GM23338 (cell line): Measurements from ENCODE around the gene ATP2B1. TPM values are rescaled to one million over a fixed set of nuclear protein-coding genes. Genes with fewer than 3 reads are reported as not detected.

ENCODE experiments used
- ATAC-seq: fragments of 200-7000 bp; cut with Tn5 transposase; 3 replicates; pipeline ENCODE4 v1.9.1; 2020
- DNase-seq: peaks from one replicate; pipeline ENCODE4 v3.0.0-alpha.2; 2015; ENCODE audit warnings: low spot score
- H2AFZ ChIP-seq: fragments of 200-600 bp; sonication (generic); 2 replicates; pipeline ENCODE4 v1.8.0; 2016; ENCODE audit warnings: antibody characterized with exemption, mild to moderate bottlenecking, moderate library complexity
- H3F3A ChIP-seq: fragments of 200-600 bp; sonication (generic); replicated peaks from 2 replicates; pipeline ENCODE4 v1.8.0; 2017; ENCODE audit warnings: antibody characterized with exemption, mixed run types, low read depth
- H3K27ac ChIP-seq: fragments of 200-600 bp; sonication (generic); 2 replicates; pipeline ENCODE4 v1.6.1; 2016; ENCODE audit warnings: low read depth
- H3K27me3 ChIP-seq: fragments of 200-600 bp; sonication (generic); 2 replicates; pipeline ENCODE4 v1.8.0; 2016; ENCODE audit warnings: mild to moderate bottlenecking, mixed run types, moderate library complexity; ENCODE audit not compliant: insufficient read depth
- H3K36me3 ChIP-seq: fragments of 200-600 bp; sonication (generic); 2 replicates; pipeline ENCODE4 v1.8.0; 2016; ENCODE audit warnings: mild to moderate bottlenecking; ENCODE audit not compliant: insufficient read depth
- H3K4me1 ChIP-seq: fragments of 200-600 bp; sonication (generic); 2 replicates; pipeline ENCODE4 v1.8.0; 2016; ENCODE audit warnings: mild to moderate bottlenecking, moderate library complexity; ENCODE audit not compliant: insufficient read depth
- H3K4me2 ChIP-seq: fragments of 200-600 bp; sonication (generic); 2 replicates; pipeline ENCODE4 v1.7.1; 2017; ENCODE audit warnings: mixed run types
- H3K4me3 ChIP-seq: fragments of 200-600 bp; sonication (generic); 2 replicates; pipeline ENCODE4 v1.6.1; 2016; ENCODE audit warnings: mixed run types
- H3K79me2 ChIP-seq: fragments of 200-600 bp; sonication (generic); replicated peaks from 2 replicates; pipeline ENCODE4 v1.8.0; 2017; ENCODE audit warnings: mild to moderate bottlenecking; ENCODE audit not compliant: insufficient read depth
- H3K9me2 ChIP-seq: fragments of 200-600 bp; sonication (generic); 2 replicates; pipeline ENCODE4 v1.8.0; 2017; ENCODE audit not compliant: insufficient read depth
- H4K20me1 ChIP-seq: fragments of 200-600 bp; sonication (generic); replicated peaks from 2 replicates; pipeline ENCODE4 v1.8.0; 2017; ENCODE audit warnings: mild to moderate bottlenecking; ENCODE audit not compliant: insufficient read depth
- H3K27ac Mint-ChIP-seq: 2 replicates; pipeline ENCODE4 v1.8.0; 2020; ENCODE audit warnings: inconsistent platforms, mild to moderate bottlenecking, moderate library complexity, mixed read lengths
- H3K27me3 Mint-ChIP-seq: 3 replicates; pipeline ENCODE4 v1.8.0; 2022; ENCODE audit warnings: low read depth, mild to moderate bottlenecking, moderate library complexity, mixed read lengths, inconsistent platforms; ENCODE audit not compliant: insufficient read depth, poor library complexity
- H3K36me3 Mint-ChIP-seq: 3 replicates; pipeline ENCODE4 v1.8.0; 2021; ENCODE audit warnings: low read depth, mild to moderate bottlenecking, inconsistent platforms, moderate library complexity, mixed read lengths
- H3K4me1 Mint-ChIP-seq: 3 replicates; pipeline ENCODE4 v1.8.0; 2020; ENCODE audit warnings: mild to moderate bottlenecking, inconsistent platforms, mixed read lengths
- H3K4me3 Mint-ChIP-seq: 3 replicates; pipeline ENCODE4 v1.8.0; 2021; ENCODE audit warnings: moderate library complexity, mild to moderate bottlenecking, inconsistent platforms, mixed read lengths
- H3K9me3 Mint-ChIP-seq: 3 replicates; pipeline ENCODE4 v1.8.0; 2020; ENCODE audit warnings: moderate library complexity, mild to moderate bottlenecking, inconsistent platforms, mixed read lengths
- CREB1 ChIP-seq: fragments of 250-450 bp; sonication (Bioruptor Pico); IDR thresholded peaks from 2 replicates; pipeline ENCODE4 v1.5.0; 2020; ENCODE audit warnings: low read depth, mild to moderate bottlenecking, moderate library complexity
- EZH2 ChIP-seq: fragments of 200-600 bp; sonication (generic); IDR thresholded peaks from one replicate; pipeline ENCODE4 v1.8.0; 2017; ENCODE audit warnings: antibody characterized with exemption, mild to moderate bottlenecking, low read depth; ENCODE audit not compliant: unreplicated experiment
- EZH2phosphoT487 ChIP-seq: fragments of 200-600 bp; sonication (generic); IDR thresholded peaks from one replicate; pipeline ENCODE4 v1.8.1; 2018; ENCODE audit warnings: antibody characterized with exemption; ENCODE audit not compliant: unreplicated experiment
- JUNB ChIP-seq: IDR thresholded peaks from one replicate; pipeline ENCODE4 v1.6.1; 2016; ENCODE audit warnings: antibody characterized with exemption; ENCODE audit not compliant: unreplicated experiment
- NANOG ChIP-seq: IDR thresholded peaks from 2 replicates; pipeline ENCODE4 v1.6.1; 2016; ENCODE audit warnings: antibody characterized with exemption, borderline replicate concordance
- POLR2AphosphoS5 ChIP-seq: IDR thresholded peaks from 2 replicates; pipeline ENCODE4 v1.6.1; 2016; ENCODE audit warnings: antibody characterized with exemption, low read depth
- STAT1 ChIP-seq: IDR thresholded peaks from one replicate; pipeline ENCODE4 v1.6.1; 2016; ENCODE audit warnings: antibody characterized with exemption; ENCODE audit not compliant: unreplicated experiment
- ZNF114 ChIP-seq: fragments of 250-450 bp; sonication (Bioruptor Pico); IDR thresholded peaks from 2 replicates; pipeline ENCODE4 v1.5.0; 2020; ENCODE audit warnings: mild to moderate bottlenecking, moderate library complexity
- ZNF331 ChIP-seq: fragments of 250-450 bp; sonication (Bioruptor Pico); IDR thresholded peaks from 2 replicates; pipeline ENCODE4 v1.5.0; 2020; ENCODE audit warnings: low read depth, mild to moderate bottlenecking, moderate library complexity
- polyA plus RNA-seq: library from polyadenylated mRNA; unstranded; fragments of >200 nt; fragmentation: Nextera tagmentation; extraction: Ambion mirVana; gene quantifications from 2 replicates; pipeline ENCODE4 v1.2.1, GENCODE V29; 2016
- total RNA-seq: library from RNA; depleted of rRNA; stranded (reverse); fragments of >200 nt; shearing (Covaris generic); gene quantifications from 2 replicates; pipeline ENCODE4 v1.2.3, GENCODE V29; 2014
- TF ChIP-seq, protein P1 (sequence below): fragments of 250-450 bp; sonication (Bioruptor Pico); IDR thresholded peaks from 2 replicates; pipeline ENCODE4 v1.5.0; 2020; ENCODE audit warnings: mild to moderate bottlenecking, moderate library complexity
- TF ChIP-seq, protein P2 (sequence below), 2 experiments: fragments of 200-600 bp in 1 of 2; sonication (generic) in 1 of 2; conservative IDR thresholded peaks; 2 replicates each; pipeline versions ENCODE4 v1.5.1 to v1.6.1; 2016 to 2017; ENCODE audit warnings: antibody characterized with exemption in 2 of 2, low read depth in 2 of 2, mild to moderate bottlenecking in 2 of 2, moderate library complexity in 1 of 2
- TF ChIP-seq, protein P3 (sequence below): IDR thresholded peaks from one replicate; pipeline ENCODE4 v1.6.1; 2018; ENCODE audit warnings: antibody characterized with exemption; ENCODE audit not compliant: unreplicated experiment
- TF ChIP-seq, protein P4 (sequence below): IDR thresholded peaks from 2 replicates; pipeline ENCODE4 v1.6.1; 2016; ENCODE audit warnings: antibody characterized with exemption

The ATP2B1 gene
- total and polyA plus RNA-seq, 2 experiments from 2014 or later, result 39.3 to 42.3 TPM

DNA sequence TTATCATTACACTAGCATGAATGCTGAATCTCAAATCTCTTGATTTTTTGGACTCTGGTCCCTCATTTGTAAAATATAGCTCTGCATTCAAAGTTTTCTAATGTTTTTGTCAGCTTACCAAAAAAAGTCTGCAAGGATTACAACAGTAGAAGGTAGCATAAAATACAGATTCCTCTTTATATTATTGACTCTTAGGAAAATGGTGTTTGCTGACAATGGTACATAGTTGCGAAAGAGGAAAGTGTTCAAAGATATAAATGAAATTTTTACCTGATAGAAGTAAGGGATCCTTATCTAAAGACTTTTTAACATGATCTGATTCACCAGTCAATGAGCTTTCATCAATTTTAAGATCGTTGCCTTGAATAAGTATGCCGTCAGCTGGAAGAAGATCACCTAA is 74.1 kb downstream of the ATP2B1 start:
- H3K4me3 Mint-ChIP-seq, result no peak overlapping the region
- DNase-seq (no peak), ATAC-seq (no peak)
- TF ChIP-seq NANOG (no peak), POLR2AphosphoS5 (no peak), EZH2 (no peak), JUNB (no peak), EZH2phosphoT487 (no peak), STAT1 (no peak), ZNF114 (no peak), CREB1 (CRISPR knock-in tag) (no peak), ZNF331 (CRISPR knock-in tag) (no peak)
- TF ChIP-seq, protein P1, sequence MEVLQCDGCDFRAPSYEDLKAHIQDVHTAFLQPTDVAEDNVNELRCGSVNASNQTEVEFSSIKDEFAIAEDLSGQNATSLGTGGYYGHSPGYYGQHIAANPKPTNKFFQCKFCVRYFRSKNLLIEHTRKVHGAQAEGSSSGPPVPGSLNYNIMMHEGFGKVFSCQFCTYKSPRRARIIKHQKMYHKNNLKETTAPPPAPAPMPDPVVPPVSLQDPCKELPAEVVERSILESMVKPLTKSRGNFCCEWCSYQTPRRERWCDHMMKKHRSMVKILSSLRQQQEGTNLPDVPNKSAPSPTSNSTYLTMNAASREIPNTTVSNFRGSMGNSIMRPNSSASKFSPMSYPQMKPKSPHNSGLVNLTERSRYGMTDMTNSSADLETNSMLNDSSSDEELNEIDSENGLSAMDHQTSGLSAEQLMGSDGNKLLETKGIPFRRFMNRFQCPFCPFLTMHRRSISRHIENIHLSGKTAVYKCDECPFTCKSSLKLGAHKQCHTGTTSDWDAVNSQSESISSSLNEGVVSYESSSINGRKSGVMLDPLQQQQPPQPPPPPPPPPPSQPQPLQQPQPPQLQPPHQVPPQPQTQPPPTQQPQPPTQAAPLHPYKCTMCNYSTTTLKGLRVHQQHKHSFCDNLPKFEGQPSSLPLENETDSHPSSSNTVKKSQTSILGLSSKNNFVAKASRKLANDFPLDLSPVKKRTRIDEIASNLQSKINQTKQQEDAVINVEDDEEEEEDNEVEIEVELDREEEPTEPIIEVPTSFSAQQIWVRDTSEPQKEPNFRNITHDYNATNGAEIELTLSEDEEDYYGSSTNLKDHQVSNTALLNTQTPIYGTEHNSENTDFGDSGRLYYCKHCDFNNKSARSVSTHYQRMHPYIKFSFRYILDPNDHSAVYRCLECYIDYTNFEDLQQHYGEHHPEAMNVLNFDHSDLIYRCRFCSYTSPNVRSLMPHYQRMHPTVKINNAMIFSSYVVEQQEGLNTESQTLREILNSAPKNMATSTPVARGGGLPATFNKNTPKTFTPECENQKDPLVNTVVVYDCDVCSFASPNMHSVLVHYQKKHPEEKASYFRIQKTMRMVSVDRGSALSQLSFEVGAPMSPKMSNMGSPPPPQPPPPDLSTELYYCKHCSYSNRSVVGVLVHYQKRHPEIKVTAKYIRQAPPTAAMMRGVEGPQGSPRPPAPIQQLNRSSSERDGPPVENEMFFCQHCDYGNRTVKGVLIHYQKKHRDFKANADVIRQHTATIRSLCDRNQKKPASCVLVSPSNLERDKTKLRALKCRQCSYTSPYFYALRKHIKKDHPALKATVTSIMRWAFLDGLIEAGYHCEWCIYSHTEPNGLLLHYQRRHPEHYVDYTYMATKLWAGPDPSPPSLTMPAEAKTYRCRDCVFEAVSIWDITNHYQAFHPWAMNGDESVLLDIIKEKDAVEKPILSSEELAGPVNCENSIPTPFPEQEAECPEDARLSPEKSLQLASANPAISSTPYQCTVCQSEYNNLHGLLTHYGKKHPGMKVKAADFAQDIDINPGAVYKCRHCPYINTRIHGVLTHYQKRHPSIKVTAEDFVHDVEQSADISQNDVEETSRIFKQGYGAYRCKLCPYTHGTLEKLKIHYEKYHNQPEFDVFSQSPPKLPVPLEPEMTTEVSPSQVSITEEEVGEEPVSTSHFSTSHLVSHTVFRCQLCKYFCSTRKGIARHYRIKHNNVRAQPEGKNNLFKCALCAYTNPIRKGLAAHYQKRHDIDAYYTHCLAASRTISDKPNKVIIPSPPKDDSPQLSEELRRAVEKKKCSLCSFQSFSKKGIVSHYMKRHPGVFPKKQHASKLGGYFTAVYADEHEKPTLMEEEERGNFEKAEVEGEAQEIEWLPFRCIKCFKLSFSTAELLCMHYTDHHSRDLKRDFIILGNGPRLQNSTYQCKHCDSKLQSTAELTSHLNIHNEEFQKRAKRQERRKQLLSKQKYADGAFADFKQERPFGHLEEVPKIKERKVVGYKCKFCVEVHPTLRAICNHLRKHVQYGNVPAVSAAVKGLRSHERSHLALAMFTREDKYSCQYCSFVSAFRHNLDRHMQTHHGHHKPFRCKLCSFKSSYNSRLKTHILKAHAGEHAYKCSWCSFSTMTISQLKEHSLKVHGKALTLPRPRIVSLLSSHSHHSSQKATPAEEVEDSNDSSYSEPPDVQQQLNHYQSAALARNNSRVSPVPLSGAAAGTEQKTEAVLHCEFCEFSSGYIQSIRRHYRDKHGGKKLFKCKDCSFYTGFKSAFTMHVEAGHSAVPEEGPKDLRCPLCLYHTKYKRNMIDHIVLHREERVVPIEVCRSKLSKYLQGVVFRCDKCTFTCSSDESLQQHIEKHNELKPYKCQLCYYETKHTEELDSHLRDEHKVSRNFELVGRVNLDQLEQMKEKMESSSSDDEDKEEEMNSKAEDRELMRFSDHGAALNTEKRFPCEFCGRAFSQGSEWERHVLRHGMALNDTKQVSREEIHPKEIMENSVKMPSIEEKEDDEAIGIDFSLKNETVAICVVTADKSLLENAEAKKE, result no peak
- TF ChIP-seq, protein P2, sequence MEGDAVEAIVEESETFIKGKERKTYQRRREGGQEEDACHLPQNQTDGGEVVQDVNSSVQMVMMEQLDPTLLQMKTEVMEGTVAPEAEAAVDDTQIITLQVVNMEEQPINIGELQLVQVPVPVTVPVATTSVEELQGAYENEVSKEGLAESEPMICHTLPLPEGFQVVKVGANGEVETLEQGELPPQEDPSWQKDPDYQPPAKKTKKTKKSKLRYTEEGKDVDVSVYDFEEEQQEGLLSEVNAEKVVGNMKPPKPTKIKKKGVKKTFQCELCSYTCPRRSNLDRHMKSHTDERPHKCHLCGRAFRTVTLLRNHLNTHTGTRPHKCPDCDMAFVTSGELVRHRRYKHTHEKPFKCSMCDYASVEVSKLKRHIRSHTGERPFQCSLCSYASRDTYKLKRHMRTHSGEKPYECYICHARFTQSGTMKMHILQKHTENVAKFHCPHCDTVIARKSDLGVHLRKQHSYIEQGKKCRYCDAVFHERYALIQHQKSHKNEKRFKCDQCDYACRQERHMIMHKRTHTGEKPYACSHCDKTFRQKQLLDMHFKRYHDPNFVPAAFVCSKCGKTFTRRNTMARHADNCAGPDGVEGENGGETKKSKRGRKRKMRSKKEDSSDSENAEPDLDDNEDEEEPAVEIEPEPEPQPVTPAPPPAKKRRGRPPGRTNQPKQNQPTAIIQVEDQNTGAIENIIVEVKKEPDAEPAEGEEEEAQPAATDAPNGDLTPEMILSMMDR (conservative IDR thresholded peaks at IDR 0.05; ENCODE audit: low read depth in 2 of 2), result no peak
- TF ChIP-seq, protein P3, sequence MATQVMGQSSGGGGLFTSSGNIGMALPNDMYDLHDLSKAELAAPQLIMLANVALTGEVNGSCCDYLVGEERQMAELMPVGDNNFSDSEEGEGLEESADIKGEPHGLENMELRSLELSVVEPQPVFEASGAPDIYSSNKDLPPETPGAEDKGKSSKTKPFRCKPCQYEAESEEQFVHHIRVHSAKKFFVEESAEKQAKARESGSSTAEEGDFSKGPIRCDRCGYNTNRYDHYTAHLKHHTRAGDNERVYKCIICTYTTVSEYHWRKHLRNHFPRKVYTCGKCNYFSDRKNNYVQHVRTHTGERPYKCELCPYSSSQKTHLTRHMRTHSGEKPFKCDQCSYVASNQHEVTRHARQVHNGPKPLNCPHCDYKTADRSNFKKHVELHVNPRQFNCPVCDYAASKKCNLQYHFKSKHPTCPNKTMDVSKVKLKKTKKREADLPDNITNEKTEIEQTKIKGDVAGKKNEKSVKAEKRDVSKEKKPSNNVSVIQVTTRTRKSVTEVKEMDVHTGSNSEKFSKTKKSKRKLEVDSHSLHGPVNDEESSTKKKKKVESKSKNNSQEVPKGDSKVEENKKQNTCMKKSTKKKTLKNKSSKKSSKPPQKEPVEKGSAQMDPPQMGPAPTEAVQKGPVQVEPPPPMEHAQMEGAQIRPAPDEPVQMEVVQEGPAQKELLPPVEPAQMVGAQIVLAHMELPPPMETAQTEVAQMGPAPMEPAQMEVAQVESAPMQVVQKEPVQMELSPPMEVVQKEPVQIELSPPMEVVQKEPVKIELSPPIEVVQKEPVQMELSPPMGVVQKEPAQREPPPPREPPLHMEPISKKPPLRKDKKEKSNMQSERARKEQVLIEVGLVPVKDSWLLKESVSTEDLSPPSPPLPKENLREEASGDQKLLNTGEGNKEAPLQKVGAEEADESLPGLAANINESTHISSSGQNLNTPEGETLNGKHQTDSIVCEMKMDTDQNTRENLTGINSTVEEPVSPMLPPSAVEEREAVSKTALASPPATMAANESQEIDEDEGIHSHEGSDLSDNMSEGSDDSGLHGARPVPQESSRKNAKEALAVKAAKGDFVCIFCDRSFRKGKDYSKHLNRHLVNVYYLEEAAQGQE, result no peak
- TF ChIP-seq, protein P4, sequence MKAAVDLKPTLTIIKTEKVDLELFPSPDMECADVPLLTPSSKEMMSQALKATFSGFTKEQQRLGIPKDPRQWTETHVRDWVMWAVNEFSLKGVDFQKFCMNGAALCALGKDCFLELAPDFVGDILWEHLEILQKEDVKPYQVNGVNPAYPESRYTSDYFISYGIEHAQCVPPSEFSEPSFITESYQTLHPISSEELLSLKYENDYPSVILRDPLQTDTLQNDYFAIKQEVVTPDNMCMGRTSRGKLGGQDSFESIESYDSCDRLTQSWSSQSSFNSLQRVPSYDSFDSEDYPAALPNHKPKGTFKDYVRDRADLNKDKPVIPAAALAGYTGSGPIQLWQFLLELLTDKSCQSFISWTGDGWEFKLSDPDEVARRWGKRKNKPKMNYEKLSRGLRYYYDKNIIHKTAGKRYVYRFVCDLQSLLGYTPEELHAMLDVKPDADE, result no peak
- H3K27me3 Mint-ChIP-seq, result no peaks in the 10 kb centered on the region
- Histone ChIP-seq H3K9me2 (no peaks in the 10 kb centered on the region), H3K27ac (no peak overlapping the region), H3F3A (no peaks in the 10 kb centered on the region), H3K4me2 (no peak overlapping the region), H4K20me1 (no peaks in the 10 kb centered on the region), H3K4me1 (no peaks in the 10 kb centered on the region), H3K79me2 (no peaks in the 10 kb centered on the region), H3K4me3 (no peak overlapping the region), H3K27me3 (no peaks in the 10 kb centered on the region), H2AFZ (no peak overlapping the region), H3K36me3 (no peaks in the 10 kb centered on the region)
- no peaks in the 10 kb centered on the region for H3K4me1 Mint-ChIP-seq
- H3K27ac Mint-ChIP-seq, result no peak overlapping the region
- no peaks in the 10 kb centered on the region for H3K36me3 Mint-ChIP-seq
- no peaks in the 10 kb centered on the region for H3K9me3 Mint-ChIP-seq
